SK-N-SH (cell line): Measurements from ENCODE around the gene LGALS9C.
"Not testable (repeated sequence)": the region's sequence is repeated elsewhere in the genome, so short reads cannot be mapped to it uniquely, and the experiment has no call there.

Experiments used
- CTCF ChIP-seq: fragments of 200-600 bp; sonication (generic); IDR thresholded peaks from 2 replicates; pipeline ENCODE4 v1.6.1; 2017; ENCODE audit warnings: antibody characterized with exemption, mild to moderate bottlenecking, moderate library complexity
- GATA2 ChIP-seq: sonication (generic); formaldehyde crosslinking; IDR thresholded peaks from 2 replicates; pipeline ENCODE4 v1.5.0; 2020; ENCODE audit warnings: mild to moderate bottlenecking, missing genetic modification reagents
- NRF1 ChIP-seq: IDR thresholded peaks from 2 replicates; pipeline ENCODE4 v1.6.1; 2012; ENCODE audit warnings: low read depth, mild to moderate bottlenecking, low read length
- RFX5 ChIP-seq: IDR thresholded peaks from 2 replicates; pipeline ENCODE4 v1.6.1; 2012; ENCODE audit warnings: mild to moderate bottlenecking, improper control_type of control experiment, low read length

- not testable (repeated sequence) for TF ChIP-seq NRF1; CTCF; GATA2 (CRISPR knock-in tag); RFX5
Measured at GRCh38 chr17:18448311-18448710, 28.3 kb upstream of the LGALS9C start.
